Measurements from ENCODE around the gene RPL22L1. TPM values are rescaled to one million over a fixed set of nuclear protein-coding genes. Genes with fewer than 3 reads are reported as not detected.
"Not testable (repeated sequence)": the region's sequence is repeated elsewhere in the genome, so short reads cannot be mapped to it uniquely, and the experiment has no call there.

Gene RPL22L1
- polyA plus RNA-seq, 4 donors, result 53.9 to 183 (median 86.5) TPM

DNA sequence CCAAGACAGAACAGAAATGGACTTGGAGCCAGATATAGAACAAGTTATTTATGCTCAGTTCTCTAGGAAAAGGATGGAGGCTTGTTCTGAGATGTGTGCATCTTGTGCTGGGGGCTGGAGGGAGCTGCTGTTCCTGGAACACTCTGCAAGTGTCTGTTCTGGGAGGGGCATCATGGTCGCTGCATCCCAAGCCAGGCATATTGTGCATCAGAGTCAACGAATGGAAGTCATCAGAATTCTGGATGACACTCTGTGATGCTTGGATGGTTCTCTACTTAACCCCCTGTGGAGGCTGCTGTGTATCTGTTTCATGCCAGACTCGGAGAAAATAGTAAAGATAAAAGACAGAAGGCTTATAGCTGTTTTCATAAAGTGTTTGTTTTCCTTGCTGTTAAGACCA, 34.7 kb downstream of the RPL22L1 start:
- Histone ChIP-seq H3K27ac (ENCODE audit: low read depth in 1 of 3, low read length in 2 of 3) (no peak overlapping the region), H3K4me3 (ENCODE audit: low read depth in 1 of 3, low read length in 3 of 3) (no peak overlapping the region), H3K27me3 (ENCODE audit: control insufficient read depth in 3 of 3, insufficient read depth in 3 of 3, low read length in 3 of 3) (no peaks in the 10 kb centered on the region), H3K36me3 (ENCODE audit: control insufficient read depth in 3 of 3, insufficient read depth in 2 of 3, low read depth in 1 of 3, low read length in 3 of 3) (no peaks in the 10 kb centered on the region), H3K9me3 (ENCODE audit: control insufficient read depth in 2 of 2, insufficient read depth in 1 of 2, low read depth in 1 of 2, low read length in 1 of 2) (no peaks in the 10 kb centered on the region), H3K4me1 (ENCODE audit: control insufficient read depth in 3 of 3, insufficient read depth in 2 of 3, low read depth in 1 of 3, low read length in 2 of 3) (no peaks in the 10 kb centered on the region)
- FAIRE-seq (no peak), DNase-seq (no peak)
- 40 to 43% (median 42%) methylated on average over 3 of the region's 3 CpGs for WGBS, 3 donors

DNA sequence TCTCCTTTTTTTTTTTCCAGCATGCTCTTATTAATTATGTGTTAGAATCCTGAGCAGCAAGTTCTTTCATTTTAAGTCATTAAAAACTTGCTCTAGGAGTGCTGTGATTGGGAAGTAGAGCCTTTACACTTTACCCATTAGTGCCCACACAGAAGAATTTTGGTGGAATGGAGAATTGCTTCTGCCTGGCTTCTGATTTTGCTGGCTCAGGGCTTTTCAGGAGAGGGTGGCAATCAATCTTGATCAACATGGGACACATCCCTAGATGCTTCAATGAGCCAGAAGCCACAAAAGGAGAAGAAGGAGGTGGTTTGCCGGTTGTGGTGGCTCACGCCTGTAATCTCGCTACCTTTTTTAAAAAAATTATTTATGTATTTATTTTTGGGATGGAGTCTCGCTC, 39.4 kb downstream of the RPL22L1 start:
- Histone ChIP-seq H3K36me3 (ENCODE audit: control insufficient read depth in 3 of 3, insufficient read depth in 2 of 3, low read depth in 1 of 3, low read length in 3 of 3) (no peaks in the 10 kb centered on the region), H3K4me1 (ENCODE audit: control insufficient read depth in 3 of 3, insufficient read depth in 2 of 3, low read depth in 1 of 3, low read length in 2 of 3) (no peaks in the 10 kb centered on the region), H3K27me3 (ENCODE audit: control insufficient read depth in 3 of 3, insufficient read depth in 3 of 3, low read length in 3 of 3) (no peaks in the 10 kb centered on the region), H3K9me3 (ENCODE audit: control insufficient read depth in 2 of 2, insufficient read depth in 1 of 2, low read depth in 1 of 2, low read length in 1 of 2) (no peaks in the 10 kb centered on the region), H3K4me3 (ENCODE audit: low read depth in 1 of 3, low read length in 3 of 3) (no peak overlapping the region), H3K27ac (ENCODE audit: low read depth in 1 of 3, low read length in 2 of 3) (no peak overlapping the region)
- no peak for FAIRE-seq
- WGBS, 3 donors, result 89 to 97% (median 91%) methylated on average over 4 of the region's 4 CpGs
- DNase-seq, result no peak

DNA sequence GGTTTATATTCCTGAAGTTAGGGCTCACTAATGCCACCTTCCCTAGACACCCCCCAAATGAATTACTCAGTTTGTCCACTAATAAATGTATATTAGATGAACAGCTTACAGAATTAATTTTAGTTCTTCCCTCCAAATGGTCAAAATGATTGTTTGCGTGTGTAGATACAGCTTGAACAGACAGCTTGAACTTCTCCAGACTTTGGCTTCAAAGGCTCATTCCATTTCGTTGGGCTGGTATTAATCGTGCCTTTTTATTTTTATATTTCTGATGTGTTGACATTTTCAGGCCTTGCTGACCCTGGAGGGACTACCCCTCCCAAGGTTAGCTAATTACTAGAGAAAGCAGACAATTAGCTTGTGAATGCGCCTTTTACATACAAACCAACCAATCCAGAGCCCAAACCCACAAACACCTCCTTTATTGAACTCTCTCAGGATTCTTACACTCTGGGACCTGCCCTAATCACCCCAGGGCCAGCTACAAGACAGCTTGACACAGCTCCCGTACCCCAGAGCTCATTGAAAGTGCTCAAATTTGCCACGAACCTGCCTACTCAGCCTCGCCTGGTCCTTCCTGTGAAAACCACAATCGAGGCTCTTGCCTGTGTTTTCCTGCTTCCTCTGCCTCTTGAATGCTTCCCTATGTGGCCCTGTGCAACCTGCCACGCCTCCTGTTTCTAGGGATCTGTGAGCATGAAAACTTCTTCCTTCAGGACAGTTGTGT, 40.3 kb downstream of the RPL22L1 start:
- 61 to 82% (median 63%) methylated on average over 9 of the region's 9 CpGs for WGBS, 3 donors
- Histone ChIP-seq H3K36me3 (ENCODE audit: control insufficient read depth in 3 of 3, insufficient read depth in 2 of 3, low read depth in 1 of 3, low read length in 3 of 3) (no peaks in the 10 kb centered on the region), H3K27ac (ENCODE audit: low read depth in 1 of 3, low read length in 2 of 3) (no peak overlapping the region), H3K4me1 (ENCODE audit: control insufficient read depth in 3 of 3, insufficient read depth in 2 of 3, low read depth in 1 of 3, low read length in 2 of 3) (no peaks in the 10 kb centered on the region), H3K9me3 (ENCODE audit: control insufficient read depth in 2 of 2, insufficient read depth in 1 of 2, low read depth in 1 of 2, low read length in 1 of 2) (no peaks in the 10 kb centered on the region), H3K27me3 (ENCODE audit: control insufficient read depth in 3 of 3, insufficient read depth in 3 of 3, low read length in 3 of 3) (no peaks in the 10 kb centered on the region), H3K4me3 (ENCODE audit: low read depth in 1 of 3, low read length in 3 of 3) (no peak overlapping the region)
- FAIRE-seq (no peak), DNase-seq (no peak)

DNA sequence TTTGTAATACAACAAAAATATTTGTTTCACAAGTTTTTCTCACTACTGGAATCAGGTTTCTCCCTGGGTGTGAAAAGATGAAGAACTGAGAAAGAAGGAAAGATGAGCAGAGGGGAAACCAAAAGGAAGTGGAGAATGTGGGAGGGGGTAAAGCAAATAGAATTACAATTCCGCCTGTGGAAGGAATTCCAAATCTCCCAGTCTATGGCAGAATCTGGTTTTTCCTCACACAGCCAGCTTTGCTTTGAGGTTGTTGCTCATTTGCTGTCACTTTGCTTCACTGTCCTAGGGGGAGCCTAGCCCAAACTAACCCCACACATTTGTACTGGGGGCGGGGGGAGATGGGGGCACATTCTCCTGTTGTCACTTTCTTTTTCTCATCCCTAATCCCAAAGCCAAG, 43.9 kb downstream of the RPL22L1 start:
- DNase-seq, result no peak
- FAIRE-seq, result no peak
- Histone ChIP-seq H3K36me3 (ENCODE audit: control insufficient read depth in 3 of 3, insufficient read depth in 2 of 3, low read depth in 1 of 3, low read length in 3 of 3) (no peaks in the 10 kb centered on the region), H3K27ac (ENCODE audit: low read depth in 1 of 3, low read length in 2 of 3) (no peak overlapping the region), H3K9me3 (ENCODE audit: control insufficient read depth in 2 of 2, insufficient read depth in 1 of 2, low read depth in 1 of 2, low read length in 1 of 2) (no peaks in the 10 kb centered on the region), H3K27me3 (ENCODE audit: control insufficient read depth in 3 of 3, insufficient read depth in 3 of 3, low read length in 3 of 3) (no peaks in the 10 kb centered on the region), H3K4me1 (ENCODE audit: control insufficient read depth in 3 of 3, insufficient read depth in 2 of 3, low read depth in 1 of 3, low read length in 2 of 3) (no peaks in the 10 kb centered on the region), H3K4me3 (ENCODE audit: low read depth in 1 of 3, low read length in 3 of 3) (no peak overlapping the region)
- 68 to 95% (median 73%) methylated on average over 2 of the region's 2 CpGs for WGBS, 3 donors

DNA sequence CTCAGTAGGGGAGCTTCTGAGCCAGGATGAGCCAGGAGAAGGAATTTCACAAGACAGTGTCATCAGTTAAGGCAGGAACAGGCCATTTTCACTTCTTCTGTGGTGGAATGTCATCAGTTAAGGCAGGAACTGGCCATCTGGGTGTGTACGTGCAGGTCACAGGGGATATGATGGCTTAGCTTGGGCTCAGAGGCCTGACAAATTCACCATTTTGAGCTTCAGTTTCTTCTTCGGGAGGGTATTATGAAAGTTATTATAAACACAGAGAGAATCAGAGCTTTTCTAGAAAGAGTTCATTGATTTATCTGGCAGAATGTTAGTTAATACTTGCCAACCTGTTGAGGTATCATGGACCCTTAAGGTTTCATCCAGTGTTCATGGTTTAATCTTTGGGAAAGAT, 46.4 kb downstream of the RPL22L1 start:
- H3K9me3 ChIP-seq (ENCODE audit: control insufficient read depth in 2 of 2, insufficient read depth in 1 of 2, low read depth in 1 of 2, low read length in 1 of 2); H3K36me3 ChIP-seq (ENCODE audit: control insufficient read depth in 3 of 3, insufficient read depth in 2 of 3, low read depth in 1 of 3, low read length in 3 of 3); DNase-seq; H3K27ac ChIP-seq (ENCODE audit: low read depth in 1 of 3, low read length in 2 of 3); FAIRE-seq; H3K4me1 ChIP-seq (ENCODE audit: control insufficient read depth in 3 of 3, insufficient read depth in 2 of 3, low read depth in 1 of 3, low read length in 2 of 3); H3K4me3 ChIP-seq (ENCODE audit: low read depth in 1 of 3, low read length in 3 of 3); H3K27me3 ChIP-seq (ENCODE audit: control insufficient read depth in 3 of 3, insufficient read depth in 3 of 3, low read length in 3 of 3): not testable (repeated sequence)
- WGBS, 3 donors, result 77 to 84% (median 79%) methylated on average over 2 of the region's 2 CpGs

DNA sequence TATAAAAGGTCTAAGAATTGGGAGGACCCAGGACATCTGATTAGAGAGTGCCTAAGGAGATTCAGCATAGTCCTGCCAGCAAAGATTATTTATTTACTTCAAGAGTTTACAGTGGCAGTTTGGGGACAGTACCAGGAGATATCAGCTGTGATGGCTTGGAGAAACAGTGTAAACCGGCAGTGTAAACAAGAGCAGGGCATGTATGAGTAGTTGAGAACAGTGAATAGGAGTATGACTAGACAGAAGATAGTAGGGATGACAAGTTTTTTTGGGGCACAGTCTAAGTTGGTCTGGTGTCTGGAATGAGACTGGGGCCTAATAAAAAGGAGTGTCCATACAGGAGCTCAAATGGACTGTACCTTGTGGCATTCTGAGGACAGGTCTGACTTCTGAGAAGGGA, 51.7 kb downstream of the RPL22L1 start:
- not testable (repeated sequence) for H3K4me3 ChIP-seq (ENCODE audit: low read depth in 1 of 3, low read length in 3 of 3); H3K27ac ChIP-seq (ENCODE audit: low read depth in 1 of 3, low read length in 2 of 3); H3K4me1 ChIP-seq (ENCODE audit: control insufficient read depth in 3 of 3, insufficient read depth in 2 of 3, low read depth in 1 of 3, low read length in 2 of 3); FAIRE-seq; DNase-seq; H3K36me3 ChIP-seq (ENCODE audit: control insufficient read depth in 3 of 3, insufficient read depth in 2 of 3, low read depth in 1 of 3, low read length in 3 of 3); H3K9me3 ChIP-seq (ENCODE audit: control insufficient read depth in 2 of 2, insufficient read depth in 1 of 2, low read depth in 1 of 2, low read length in 1 of 2); H3K27me3 ChIP-seq (ENCODE audit: control insufficient read depth in 3 of 3, insufficient read depth in 3 of 3, low read length in 3 of 3)
- WGBS, 3 donors, result 83 to 86% methylated on average over 1 of the region's 1 CpG; no CpG with 5 or more reads in 1 of the 3 donors

DNA sequence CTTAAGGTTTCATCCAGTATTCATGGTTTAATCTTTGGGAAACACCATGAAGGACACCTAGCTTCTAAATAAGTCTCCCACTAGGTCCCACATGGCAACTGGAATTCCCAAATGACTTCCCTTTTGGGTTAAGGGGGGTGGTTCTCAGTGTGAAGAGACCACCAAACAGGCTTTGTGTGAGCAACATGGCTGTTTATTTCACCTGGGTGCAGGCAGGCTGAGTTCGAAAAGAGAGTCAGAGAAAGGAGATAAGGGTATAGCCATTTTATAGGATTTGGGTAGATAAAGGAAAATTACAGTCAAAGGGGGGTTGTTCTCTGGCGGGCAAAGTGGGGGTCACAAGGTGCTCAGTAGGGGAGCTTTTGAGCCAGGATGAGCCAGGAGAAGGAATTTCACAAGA, 52.5 kb downstream of the RPL22L1 start:
- H3K36me3 ChIP-seq (ENCODE audit: control insufficient read depth in 3 of 3, insufficient read depth in 2 of 3, low read depth in 1 of 3, low read length in 3 of 3); H3K9me3 ChIP-seq (ENCODE audit: control insufficient read depth in 2 of 2, insufficient read depth in 1 of 2, low read depth in 1 of 2, low read length in 1 of 2); FAIRE-seq; H3K4me3 ChIP-seq (ENCODE audit: low read depth in 1 of 3, low read length in 3 of 3); H3K27ac ChIP-seq (ENCODE audit: low read depth in 1 of 3, low read length in 2 of 3); H3K4me1 ChIP-seq (ENCODE audit: control insufficient read depth in 3 of 3, insufficient read depth in 2 of 3, low read depth in 1 of 3, low read length in 2 of 3); DNase-seq; H3K27me3 ChIP-seq (ENCODE audit: control insufficient read depth in 3 of 3, insufficient read depth in 3 of 3, low read length in 3 of 3): not testable (repeated sequence)
- 78 to 88% (median 87%) methylated on average over 2 of the region's 2 CpGs for WGBS, 3 donors

DNA sequence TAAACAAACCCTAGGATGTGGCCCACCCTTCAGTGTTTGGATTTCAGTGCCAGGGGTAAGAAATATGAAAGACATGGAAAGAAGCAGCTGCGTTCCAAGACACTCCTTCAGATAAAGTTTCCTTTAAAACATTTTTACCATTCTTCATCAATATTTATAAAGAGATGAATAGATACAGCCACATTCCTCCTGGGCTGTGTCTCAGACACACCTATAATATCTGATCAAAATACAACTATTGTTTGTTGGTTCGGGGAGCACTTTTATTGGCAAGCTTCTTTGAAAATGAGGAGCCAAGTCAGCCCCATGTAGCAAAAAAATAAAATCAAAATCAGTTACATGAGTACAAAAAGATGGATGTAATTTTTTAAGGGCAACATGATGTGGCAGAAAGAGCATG, 53.2 kb downstream of the RPL22L1 start:
- DNase-seq (no peak), FAIRE-seq (no peak)
- Histone ChIP-seq H3K36me3 (ENCODE audit: control insufficient read depth in 3 of 3, insufficient read depth in 2 of 3, low read depth in 1 of 3, low read length in 3 of 3) (no peaks in the 10 kb centered on the region), H3K9me3 (ENCODE audit: control insufficient read depth in 2 of 2, insufficient read depth in 1 of 2, low read depth in 1 of 2, low read length in 1 of 2) (no peaks in the 10 kb centered on the region), H3K27ac (ENCODE audit: low read depth in 1 of 3, low read length in 2 of 3) (no peak overlapping the region), H3K27me3 (ENCODE audit: control insufficient read depth in 3 of 3, insufficient read depth in 3 of 3, low read length in 3 of 3) (no peaks in the 10 kb centered on the region), H3K4me3 (ENCODE audit: low read depth in 1 of 3, low read length in 3 of 3) (no peak overlapping the region), H3K4me1 (ENCODE audit: control insufficient read depth in 3 of 3, insufficient read depth in 2 of 3, low read depth in 1 of 3, low read length in 2 of 3) (peaks cover 0 to 5% (median 0%) of the 10 kb centered on the region in 3 donors)
- WGBS, 3 donors, result 70 to 85% (median 72%) methylated on average over 2 of the region's 2 CpGs

DNA sequence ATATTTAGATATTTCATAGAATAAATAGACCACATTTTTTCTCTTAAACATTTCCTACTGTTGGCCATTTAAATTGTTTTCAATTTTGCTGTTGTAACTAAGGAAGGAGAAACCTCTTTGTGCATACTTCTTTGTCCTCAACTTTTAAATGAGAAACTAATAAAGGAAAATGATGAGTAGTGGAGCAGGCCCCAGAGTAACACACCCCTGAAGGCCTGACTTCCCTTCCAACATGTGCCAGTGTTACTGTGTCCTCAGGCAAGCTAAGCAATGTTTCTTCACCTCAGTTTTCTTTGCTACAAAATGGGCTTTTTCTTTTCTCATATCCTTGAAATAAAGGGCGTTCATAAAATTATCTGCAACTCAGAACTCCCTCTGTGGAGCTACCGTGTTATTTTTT, 53.7 kb downstream of the RPL22L1 start:
- 79 to 83% (median 82%) methylated on average over 2 of the region's 2 CpGs for WGBS, 3 donors
- H3K27ac ChIP-seq (ENCODE audit: low read depth in 1 of 3, low read length in 2 of 3), result no peak overlapping the region

More for the DNA sequence above, 53.7 kb downstream of the RPL22L1 start:
- no peaks in the 10 kb centered on the region for H3K36me3 ChIP-seq (ENCODE audit: control insufficient read depth in 3 of 3, insufficient read depth in 2 of 3, low read depth in 1 of 3, low read length in 3 of 3)
- no peaks in the 10 kb centered on the region for H3K9me3 ChIP-seq (ENCODE audit: control insufficient read depth in 2 of 2, insufficient read depth in 1 of 2, low read depth in 1 of 2, low read length in 1 of 2)
- no peak for DNase-seq
- H3K4me1 ChIP-seq (ENCODE audit: control insufficient read depth in 3 of 3, insufficient read depth in 2 of 3, low read depth in 1 of 3, low read length in 2 of 3), result peaks cover 0 to 9% (median 3%) of the 10 kb centered on the region in 3 donors
- no peak overlapping the region for H3K4me3 ChIP-seq (ENCODE audit: low read depth in 1 of 3, low read length in 3 of 3)
- no peaks in the 10 kb centered on the region for H3K27me3 ChIP-seq (ENCODE audit: control insufficient read depth in 3 of 3, insufficient read depth in 3 of 3, low read length in 3 of 3)
- FAIRE-seq, result no peak

All from small intestine (tissue), 7 donors.